Measurements from ENCODE around the gene LATS2.

DNA sequence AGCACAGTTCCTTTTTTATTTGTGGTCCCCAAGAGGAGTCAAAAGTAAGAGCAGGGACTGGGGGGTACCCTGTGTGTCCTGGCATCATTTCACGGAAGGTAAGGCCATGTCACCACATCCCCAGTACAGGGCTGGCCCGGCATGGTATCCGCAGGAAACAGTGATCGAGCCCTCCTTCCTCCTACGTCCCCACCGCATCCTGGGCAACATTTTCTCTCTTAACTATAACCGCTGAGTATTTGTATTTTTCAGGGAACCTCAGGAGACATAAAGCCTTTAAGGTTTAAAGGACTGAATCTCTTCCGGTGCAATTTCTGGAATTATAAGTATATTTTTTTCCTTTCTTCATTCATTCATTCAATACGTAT is 13.6 kb upstream of the LATS2 start:
- TF ChIP-seq ZNF70 (CRISPR knock-in tag; IDR thresholded peaks at IDR 0.05) (no peak), ZFP3 (CRISPR knock-in tag; IDR thresholded peaks at IDR 0.05) (no peak)

Measured in SK-N-SH treated with all-trans-retinoic acid at 6 μM for 48 hours (cell line).